ENCODE results near the gene ANKRD28.

DNA sequence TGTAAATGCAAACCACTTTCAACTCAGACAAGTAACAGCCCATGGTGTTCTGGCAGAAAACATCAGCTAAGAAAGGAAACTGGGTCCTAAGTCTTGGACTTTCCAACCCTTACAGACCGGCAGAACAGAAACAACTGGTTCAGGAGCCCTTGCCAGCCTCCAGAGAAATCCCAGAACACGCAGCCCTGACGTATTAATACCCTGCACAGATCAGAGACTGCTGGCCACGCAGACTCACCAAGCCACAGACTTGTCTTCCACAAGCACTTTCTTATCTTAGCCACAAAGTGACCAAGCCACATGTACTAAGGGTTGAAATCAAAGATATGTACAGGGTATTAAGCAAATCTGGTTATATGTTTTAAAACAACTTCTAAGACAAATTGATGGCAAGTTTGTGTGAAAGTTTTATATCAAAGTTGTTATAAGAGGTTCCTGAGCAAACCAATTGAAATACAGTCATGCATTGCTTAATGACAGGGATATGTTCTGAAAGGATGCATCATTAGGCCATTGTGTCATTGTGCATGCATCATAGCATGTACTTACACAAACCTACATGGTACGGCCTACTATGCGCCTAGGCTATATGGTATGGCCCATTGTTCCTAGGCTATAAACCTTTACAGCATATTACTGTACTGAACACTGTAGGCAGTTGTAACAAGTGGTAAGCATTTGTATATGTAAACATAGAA, 159.4 kb downstream of the ANKRD28 start:
- TF ChIP-seq POLR2A (IDR thresholded peaks at IDR 0.05) (no peak), POLR2AphosphoS5 (IDR thresholded peaks at IDR 0.05) (no peak)
- TF ChIP-seq, protein P1, sequence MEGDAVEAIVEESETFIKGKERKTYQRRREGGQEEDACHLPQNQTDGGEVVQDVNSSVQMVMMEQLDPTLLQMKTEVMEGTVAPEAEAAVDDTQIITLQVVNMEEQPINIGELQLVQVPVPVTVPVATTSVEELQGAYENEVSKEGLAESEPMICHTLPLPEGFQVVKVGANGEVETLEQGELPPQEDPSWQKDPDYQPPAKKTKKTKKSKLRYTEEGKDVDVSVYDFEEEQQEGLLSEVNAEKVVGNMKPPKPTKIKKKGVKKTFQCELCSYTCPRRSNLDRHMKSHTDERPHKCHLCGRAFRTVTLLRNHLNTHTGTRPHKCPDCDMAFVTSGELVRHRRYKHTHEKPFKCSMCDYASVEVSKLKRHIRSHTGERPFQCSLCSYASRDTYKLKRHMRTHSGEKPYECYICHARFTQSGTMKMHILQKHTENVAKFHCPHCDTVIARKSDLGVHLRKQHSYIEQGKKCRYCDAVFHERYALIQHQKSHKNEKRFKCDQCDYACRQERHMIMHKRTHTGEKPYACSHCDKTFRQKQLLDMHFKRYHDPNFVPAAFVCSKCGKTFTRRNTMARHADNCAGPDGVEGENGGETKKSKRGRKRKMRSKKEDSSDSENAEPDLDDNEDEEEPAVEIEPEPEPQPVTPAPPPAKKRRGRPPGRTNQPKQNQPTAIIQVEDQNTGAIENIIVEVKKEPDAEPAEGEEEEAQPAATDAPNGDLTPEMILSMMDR (IDR thresholded peaks at IDR 0.05), result no peak

Data from prostate gland (tissue), 2 donors.